NCI-H2081 treated with DMSO at 0.1 percent for 48 hours (cell line): ENCODE results near the gene UHRF1.
A peak's percentile ranks its signal among the peaks of the same experiment; 100 is the strongest.
"Not testable (repeated sequence)": the region's sequence is repeated elsewhere in the genome, so short reads cannot be mapped to it uniquely, and the experiment has no call there.

Source experiments
- DNase-seq: peaks from one replicate; lab custom pipeline; 2025; lab: John Stamatoyannopoulos, UW

The UHRF1 gene

DNA sequence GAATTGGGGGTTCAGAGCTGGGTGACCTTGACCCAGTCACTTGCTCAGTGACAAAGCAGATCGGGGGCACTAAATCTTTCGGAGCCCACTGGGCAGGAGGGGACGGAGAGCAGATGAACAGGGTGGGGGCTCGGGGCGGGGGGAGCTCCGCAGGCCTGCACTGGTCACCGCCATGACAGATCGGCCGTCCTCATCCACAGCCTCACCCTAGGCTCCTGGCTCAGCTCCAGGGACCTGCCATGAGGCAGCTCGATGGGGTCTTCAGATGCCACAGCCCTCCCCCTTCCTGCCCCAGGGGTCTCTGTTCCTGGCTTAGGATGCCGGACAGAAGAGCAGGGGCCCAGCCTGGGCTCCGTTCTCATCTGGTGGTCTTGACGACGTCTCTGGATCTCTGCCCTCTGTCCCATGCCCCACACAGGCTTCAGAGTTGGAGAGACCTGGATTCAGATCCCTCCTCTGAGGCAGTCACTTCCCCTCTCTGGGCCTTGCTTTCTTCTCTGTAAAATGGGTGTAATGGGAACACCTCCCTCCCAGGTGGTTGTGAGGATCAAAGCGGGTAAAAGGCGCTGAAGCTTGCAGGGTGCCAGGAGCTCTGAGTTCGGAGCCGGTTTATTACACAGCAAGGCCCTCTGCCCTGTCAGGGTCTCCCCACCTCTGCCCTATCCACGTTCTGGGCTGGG, 62.7 kb downstream of the UHRF1 start:
- no peak for DNase-seq

DNA sequence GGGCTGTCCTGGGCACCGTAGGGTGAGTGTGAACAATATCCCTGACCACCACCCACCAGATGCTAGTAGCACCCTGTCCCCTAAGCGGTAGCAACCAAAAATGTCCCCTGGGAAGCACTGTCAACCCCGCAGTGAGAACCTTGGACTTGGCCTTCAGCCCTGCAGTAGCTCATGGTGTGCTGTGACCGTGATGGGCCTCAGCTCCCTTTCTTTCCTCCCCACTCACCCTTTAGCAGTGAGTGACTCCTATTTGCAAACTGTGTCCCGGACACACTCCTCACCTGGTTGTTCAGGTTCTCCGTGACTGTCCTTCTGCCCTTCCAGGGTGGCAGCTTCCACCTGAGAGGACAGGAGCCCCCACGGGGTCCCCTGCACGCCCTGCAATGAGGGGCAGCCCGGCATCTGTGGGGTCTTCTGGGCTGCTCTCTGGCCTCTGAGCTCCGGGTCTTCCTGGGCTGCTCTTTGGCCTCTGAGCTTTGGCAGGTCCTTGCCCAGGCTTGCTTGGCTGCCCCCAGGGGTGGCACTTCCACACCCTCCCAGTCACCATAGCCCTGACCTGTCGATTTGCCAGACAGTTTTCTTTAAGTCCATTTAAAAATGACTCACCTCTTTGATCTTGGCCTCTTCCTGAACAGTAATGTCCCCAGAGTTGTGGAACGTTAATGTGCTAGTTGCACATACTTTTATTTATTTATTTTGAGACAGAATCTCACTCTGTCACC, 63.4 kb downstream of the UHRF1 start:
- no peak for DNase-seq

DNA sequence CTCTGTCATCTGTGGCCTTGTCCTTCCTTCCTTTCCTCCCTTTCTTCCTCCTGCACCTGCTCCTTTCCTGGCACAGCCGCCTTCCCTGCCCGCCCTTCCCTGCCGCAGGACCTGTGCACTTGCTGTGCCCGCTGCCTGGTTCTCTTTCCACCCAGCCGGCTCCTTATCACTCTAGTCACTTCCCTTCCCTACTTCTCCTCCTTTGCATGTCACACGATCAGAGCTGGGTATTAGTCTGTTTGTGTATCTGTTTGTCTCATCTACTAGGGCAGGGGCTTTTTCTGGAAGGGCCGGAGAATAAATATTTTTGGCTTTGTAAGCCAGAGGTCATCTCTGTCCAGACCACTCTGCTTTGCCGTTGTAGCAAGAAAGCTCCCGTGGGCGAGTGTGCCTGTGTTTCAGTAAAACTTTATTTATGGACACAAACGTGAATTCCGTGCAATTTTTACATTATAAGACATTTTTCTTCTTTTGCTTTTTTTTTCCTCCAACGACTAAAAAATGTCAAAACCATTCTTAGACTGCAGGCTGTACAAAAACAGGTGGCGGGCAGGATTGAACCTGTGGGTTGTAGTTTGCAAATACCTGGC, 65.7 kb downstream of the UHRF1 start:
- DNase-seq: no peak

DNA sequence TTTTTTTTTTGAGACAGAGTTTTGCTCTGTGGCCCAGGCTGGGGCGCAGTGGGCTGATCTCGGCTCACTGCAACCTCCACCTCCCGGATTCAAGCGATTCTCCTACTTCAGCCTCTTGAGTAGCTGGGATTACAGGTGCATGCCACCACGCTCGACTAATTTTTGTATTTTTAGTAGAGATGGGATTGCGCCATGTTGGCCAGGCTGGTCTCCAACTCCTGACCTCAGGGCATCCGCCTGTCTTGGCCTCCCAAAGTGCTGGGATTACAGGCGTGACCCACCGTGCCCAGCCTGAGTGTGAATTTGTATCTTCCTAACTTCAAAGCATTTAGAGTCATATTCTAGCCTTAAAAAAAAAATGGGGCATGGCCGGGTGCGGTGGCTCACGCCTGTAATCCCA, 66.3 kb downstream of the UHRF1 start:
- not testable (repeated sequence) for DNase-seq

DNA sequence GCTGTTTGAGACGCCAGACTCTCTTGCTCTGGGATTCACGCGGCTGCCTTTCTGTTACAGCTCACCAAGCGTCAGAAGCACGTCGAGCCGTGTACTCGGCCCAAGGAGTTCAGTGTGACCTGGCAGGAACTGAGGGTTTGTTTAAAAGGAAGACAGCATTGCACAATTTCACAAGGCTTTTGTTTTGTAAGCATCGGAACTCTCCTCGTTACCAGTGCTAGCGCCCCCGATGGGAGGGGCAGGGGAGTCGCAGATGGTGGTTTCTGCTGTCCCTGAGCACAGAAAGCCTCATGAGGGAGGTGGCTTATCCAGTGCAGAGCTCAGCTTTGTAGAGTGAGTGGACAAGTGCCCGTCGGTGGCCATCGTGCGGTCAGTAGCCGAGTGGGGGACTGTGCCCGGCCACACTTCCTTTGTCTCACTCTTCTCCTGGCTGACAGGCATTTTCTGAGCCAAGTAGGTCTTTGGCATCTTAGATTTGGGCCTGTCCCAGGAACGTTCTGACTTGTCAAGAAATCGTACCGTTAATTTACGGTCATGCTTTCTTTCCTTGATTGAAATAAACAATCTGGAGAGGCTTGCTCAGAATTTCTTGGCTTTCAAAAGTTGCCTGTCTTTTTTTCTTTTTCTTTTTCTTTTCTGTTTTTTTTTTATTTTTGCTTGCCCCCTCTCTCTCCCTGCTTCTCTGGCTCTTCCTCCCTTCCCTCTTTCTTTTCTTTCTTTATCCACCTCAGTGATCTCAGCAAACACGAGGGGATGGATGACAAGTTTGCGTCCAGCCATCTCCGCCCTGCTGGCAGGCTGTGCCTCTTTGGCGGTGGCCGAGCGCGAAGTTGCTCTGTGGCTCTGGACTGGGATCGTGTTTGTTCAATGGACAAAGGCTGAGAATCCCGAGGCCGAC, 67.3 kb downstream of the UHRF1 start:
- DNase-seq: no peak

DNA sequence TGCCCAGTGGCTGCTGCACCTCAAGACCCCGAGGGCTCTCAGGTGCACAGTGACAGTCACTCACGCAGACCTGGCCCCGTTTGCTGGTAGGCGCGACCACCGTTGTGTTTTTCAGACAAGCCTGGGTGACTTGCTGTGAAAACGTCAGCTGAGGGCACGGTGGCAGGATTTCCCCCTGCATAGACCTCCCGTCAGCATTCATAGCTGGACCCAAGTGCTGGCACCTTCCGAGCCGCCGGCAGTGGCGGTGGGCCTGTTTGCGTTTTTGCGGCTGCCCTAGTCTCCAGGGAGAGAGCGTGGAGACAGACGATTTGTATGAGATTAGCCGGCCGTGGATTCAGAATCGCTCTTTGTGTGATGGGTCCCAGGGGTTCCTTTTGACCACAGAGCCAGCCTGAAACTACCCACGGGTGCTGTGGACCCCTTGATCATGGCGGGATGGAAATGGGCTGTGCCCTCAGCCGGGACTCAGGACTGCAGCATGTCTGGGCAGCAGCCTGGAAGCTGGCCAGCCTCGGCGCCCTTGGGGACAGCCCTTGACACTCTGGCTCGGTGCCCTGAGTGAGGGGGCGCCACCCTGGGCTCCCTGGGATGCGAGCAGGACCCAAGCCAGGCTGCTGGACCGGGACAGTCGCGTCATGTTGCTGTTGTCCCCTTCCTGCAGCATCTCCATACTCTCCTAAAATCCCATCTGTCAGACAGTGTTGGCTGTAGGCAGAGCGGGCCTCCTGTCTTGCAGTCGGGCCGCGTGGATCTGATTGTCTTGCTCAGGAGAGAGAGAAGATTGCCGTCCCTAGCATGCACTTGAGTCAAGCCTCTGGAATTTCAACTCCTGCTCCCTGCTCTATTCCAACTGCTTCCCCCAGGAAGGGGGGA, 68.2 kb downstream of the UHRF1 start:
- no peak for DNase-seq

DNA sequence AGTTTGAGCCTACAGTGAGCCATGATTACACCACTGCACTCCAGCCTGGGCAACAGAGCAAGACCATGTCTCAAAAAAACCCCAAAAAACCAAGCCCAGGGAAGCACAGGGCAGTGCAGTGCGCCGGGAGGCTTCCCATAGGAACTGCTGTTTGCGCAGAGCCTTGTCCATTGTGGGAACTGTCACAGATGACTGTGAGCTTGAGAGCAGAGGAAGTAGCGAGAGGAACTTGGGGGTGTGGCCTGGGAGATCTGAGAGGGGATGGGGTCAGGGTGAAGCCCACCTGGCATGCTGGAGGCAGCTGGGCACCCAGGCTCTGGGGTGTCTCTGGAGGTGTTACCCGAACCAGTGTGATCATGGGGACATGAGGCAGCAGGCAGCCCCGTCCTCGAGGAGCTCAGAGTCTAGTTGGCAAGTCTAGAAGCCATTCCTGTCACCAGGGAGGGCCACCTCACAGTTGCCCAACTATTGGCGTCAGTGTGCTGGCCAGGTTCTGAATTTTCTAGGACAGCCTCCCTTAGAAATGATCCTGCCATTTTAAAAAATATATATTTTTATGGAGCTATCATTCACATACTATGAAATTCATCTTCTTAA, 70.0 kb downstream of the UHRF1 start:
- DNase-seq: no peak

DNA sequence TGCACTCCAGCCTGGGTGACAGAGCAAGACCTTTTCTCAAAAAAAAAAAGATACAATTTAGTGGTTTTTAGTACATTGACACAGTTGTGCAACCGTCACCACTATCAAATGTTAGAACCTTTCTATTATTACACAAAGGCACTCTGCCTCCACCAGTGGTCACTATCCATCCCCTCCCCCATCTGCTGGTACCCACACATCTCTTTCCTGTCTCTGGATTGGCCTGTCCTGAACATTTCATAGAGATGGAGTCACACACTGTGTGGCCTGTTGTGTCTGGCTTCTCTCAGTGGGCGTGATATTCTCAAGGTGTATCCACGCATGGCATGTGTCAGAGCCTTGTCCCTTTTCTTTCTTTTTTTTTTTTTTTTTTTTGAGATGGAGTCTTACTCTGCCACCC, 70.8 kb downstream of the UHRF1 start:
- no peak for DNase-seq

DNA sequence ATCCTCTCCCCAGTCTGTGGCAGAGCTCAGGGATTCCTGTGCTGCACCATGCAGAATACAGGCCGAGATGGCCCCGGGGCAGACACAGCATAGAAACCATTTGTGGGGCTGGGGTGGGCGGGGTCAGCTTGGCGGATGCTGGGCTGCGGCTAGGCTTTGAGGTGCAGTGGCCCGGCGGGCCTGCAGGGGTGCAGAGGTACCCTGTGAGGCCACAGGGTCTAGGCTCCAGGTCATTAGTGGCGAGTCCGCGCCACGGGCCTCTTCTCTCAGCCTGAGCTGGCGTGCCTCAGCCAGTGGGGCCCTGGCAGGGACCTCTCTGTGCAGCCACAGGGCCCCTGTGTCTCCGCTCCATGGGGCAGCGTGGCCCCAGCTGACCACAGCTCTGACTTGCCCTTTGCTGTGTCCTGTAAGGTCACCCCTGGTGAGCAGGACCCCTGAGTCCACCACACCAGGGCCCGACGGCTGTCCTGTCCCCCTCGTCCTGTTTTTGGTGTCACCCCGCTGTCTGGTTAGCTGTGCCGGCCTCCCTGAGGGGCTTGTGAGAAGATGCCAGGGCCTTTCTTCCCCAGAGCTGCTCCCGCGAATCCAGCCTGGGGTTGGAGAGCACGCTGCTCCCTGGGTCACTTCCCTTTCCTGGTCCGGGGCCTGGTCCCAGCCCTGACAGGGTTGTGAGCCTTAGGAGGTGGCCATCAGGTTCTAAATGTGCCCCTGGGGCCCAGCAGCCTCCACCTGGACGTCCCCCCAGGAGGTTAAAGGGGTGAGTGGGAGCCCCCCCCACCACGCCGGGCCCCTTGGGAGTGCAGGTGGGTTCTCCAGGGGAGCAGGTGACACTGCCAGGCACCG, 71.8 kb downstream of the UHRF1 start:
- no peak for DNase-seq

DNA sequence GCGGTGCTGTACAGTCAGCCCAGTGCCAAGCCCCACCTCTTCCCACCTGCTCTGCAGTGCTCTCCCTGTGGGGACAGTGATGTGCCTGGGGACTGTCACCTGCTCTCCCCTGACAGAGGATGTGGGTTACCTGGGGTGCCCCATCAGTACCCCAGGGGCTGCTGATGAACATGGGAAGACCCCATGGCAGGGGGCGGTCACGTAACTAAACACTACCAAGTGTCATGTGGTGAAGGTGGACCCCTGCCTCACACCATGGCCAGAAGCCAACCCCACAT, 72.3 kb downstream of the UHRF1 start:
- peak; percentile 45 for DNase-seq

DNA sequence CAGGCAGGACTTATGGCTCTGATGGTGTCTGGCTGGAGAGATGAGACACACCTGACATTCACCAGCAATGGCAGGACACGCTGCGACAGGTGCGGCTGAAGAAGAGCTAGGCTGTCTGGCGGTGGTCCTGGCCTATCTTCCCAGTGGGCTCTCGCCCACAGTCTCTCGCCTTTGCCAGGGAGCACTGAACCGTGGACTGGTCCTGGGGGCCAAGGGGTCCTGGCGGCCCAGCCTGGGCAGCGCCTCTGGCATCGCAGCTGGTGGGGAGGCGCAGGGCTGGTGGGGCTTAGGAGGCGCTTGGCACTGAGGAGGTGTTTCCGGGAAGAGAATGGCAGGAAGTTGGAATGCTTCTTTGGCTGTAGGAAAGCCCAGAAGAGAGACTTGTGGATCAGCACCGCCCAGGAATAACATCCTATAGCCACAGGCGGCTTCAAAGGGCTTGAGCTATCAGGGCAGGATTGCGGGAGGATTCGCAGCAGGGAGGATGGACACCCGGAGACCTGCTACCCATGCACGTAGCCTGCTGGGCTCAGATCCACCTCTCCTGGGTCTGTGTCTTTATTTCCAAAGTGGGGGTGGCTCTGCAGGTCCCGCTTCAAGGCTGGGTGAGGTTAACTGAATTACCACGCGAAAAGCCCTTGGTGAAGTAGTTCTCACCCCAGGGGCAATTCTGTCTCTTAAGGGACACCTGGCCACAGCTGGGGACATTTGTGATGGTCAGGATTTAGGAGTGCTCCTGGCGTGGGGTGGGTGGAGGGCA, 74.2 kb downstream of the UHRF1 start:
- DNase-seq: no peak

DNA sequence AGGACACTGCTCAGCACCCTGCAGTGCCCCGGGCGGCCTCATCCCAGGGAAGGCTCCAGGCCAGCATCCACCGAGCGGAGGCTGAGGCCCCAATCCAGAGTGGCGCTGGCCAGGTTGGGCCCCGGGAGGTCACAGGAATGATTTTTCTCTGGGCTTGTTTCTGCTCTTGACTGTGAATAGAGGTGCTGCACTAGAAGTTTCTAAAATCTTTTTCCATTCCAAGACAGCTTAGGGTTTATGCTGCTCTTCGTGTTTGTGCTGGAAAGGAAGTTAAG, 74.7 kb downstream of the UHRF1 start:
- no peak for DNase-seq

DNA sequence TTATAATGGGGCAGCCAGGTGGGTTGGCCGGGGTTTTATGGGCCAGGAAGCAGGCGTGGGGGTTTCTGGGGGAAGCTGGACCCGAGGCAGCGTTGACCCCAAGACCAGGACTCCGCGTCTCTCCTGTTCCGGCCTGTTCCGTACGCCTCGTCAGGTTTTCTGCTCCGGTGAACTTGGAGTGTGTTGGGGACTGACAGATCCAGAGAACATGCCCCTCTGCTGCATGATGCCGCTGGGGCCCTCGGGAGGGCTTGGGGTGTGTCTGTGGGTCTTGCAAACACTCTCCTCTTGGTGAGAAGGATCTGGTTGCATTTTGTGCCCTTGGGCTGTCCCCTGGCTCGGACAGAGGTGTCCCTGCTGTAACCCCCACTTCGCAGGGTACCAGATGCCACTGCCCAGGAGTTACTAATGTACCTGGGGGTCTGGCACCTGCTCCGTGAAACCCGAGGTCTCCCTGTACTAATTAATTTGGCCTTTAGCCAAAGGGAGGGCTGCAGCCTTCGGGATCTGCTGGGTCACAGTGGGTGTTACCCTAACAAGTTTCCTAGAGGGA, 75.2 kb downstream of the UHRF1 start:
- DNase-seq: no peak

DNA sequence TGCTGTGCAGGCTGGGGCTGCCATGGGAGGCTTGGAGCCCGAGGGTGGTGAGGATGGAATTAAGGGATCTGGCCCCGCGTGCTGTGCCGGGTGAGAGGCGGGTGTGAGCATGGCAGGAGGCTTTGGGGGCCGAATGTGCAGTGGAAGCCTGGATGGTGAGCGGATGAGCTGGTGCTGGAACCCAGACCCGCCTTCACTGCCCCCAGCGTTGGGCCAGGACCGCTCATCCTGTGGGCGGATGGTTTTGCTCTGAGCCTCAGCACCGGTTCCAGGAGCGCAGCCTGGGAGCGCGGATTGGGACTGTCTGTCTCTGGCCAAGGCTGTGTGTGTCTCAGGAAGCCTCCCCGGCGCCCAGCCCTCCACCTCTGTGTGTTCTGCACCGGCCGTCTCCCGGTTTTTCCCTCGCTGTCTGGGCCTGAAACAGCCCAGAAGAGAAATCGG, 76.3 kb downstream of the UHRF1 start:
- DNase-seq: no peak

DNA sequence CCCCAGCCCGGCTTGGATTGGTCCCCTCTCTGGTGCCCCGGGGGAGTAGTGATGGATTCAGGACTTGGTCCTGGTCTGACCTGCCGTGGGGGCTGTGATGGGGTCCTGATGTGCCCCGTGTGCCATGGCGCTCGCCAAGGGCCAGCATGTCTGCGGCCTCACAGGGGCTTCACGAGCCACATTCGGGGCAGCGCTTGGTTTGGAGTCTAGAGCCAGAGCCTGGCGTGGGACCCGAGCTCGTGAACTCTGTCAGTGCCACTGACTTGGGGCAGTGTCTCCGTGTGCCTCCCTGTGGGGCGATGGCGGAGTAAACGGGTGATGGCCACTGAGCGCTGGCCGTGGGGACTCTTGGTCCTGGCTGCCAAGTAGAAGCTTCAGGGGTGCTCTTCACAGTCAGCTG, 76.8 kb downstream of the UHRF1 start:
- no peak for DNase-seq

DNA sequence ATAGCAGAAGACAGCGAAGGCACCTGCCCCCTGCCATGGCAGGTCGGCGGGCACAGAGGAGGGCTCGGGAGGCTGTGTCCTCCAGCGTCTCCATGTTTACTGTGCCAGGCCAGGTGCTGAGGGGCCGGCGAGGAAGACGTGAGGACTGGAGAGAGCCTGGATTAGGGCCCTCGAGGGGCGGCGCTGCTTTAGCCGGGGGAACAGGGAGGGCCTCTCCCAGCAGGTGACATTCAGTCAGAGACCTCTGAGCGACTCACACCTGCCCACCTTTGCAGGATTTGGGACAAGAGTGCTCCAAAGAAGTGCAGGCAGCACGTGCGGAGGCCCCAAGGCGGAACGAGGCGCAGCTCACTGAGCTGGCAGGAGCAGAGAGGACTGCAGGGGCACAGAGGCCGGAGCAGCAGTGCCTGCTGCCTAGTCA, 77.2 kb downstream of the UHRF1 start:
- no peak for DNase-seq

DNA sequence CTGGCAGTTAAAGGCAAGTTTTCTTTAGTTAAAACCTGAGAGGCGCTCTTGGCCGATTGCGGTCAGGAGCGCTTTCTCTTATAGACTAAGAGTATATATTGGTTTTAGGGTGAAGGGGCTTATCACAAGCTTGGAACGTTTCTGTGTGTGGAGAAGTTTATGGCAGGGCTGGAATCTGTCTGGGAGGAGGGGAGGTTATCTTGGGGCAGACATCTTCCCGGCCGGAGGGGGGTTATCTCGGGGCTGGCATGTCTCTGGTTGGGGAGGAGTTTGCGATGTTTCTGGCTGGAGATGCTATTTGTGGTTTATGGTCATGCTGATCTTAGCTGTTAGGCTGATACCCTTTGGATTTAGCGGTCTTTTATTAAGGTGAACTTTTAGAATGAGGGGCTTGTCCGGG, 78.0 kb downstream of the UHRF1 start:
- DNase-seq: no peak

DNA sequence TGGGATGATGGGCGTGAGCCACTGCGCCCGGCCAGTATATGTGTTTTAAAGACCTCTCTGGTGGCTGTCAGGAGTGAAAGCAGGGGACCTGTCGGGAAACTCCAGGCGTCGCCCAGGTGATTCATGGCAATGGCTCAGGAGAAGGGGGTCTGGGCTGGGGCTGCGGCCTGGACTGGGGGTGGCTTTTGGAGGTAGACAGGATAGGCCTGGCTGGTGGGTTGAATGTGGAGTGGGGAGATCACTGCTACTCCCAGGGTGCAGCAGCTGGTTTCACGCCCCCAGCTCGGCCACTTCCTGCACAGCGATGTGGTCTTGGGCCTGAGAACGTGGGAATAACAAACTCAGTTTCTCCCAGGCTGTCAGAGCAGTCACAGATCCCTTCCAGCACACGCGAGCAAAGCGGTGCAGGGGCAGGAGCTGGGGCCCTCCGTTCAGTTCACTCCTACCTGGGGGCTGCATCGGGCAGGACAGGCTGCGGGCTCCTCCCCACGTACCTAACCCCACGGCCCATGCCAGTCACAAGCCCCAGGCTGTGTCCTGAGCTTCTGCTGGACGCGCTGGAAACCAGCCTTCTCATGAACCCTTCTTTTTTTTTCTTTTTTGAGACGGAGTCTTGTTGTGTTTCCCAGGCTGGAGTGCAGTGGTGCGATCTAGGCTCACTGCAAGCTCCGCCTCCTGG, 78.5 kb downstream of the UHRF1 start:
- DNase-seq: no peak

DNA sequence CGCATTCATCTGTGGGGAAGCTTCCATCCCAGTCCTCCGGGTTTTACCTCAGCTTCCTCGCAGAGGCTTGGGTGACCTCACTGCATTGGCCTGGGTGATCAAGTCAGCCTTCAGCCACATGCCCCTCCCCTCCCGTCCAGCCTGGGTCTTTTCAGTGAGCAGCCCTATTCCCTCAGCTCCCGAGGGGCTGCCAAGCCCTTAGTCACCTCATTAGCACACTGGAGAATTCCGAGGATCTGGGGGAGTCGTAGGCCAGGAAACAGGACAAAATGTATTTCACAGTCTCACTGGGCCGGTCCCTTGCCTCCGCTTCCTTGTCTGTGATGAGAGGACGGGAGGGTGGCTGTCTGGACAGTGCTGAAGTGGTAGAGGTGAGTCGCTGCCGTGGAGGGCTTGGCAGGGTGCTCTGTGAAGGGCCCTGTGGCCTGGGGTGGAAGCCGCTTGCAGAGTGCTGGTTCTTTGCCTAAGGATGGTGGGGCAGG, 79.5 kb downstream of the UHRF1 start:
- no peak for DNase-seq
